Peyer's patch (tissue), 4 donors: ENCODE measurements around the gene PPM1L. TPM values are rescaled to one million over a fixed set of nuclear protein-coding genes. Genes with fewer than 3 reads are reported as not detected.
"Not testable (repeated sequence)": the region's sequence is repeated elsewhere in the genome, so short reads cannot be mapped to it uniquely, and the experiment has no call there.

Experiments
- DNase-seq, 3 donors: peaks; one replicate each; pipeline ENCODE4 v3.0.0-alpha.2; 2017 to 2019
- H3K27ac ChIP-seq, 4 donors: fragments of 200-600 bp; sonication (generic); one replicate each; pipeline ENCODE4 v1.5.1; 2016 to 2019
- H3K27me3 ChIP-seq, 2 donors: fragments of 200-600 bp; sonication (generic); one replicate each; pipeline ENCODE4 v1.5.1; 2019
- H3K36me3 ChIP-seq, 3 donors: fragments of 200-600 bp; sonication (generic); one replicate each; pipeline ENCODE4 v1.5.1; 2016 to 2019
- H3K4me1 ChIP-seq, 4 donors: fragments of 200-600 bp; sonication (generic); one replicate each; pipeline ENCODE4 v1.5.1; 2016 to 2019
- H3K4me3 ChIP-seq, 4 donors: fragments of 200-600 bp; sonication (generic); 1 replicate in 3 of 4; 2 replicates in 1 of 4; pipeline ENCODE4 v1.5.1; 2016 to 2019; ENCODE audit warnings: mild to moderate bottlenecking in 1 of 4
- H3K9me3 ChIP-seq, 4 donors: fragments of 200-600 bp; sonication (generic); one replicate each; pipeline ENCODE4 v1.5.1; 2016 to 2019; ENCODE audit warnings: mild to moderate bottlenecking in 1 of 4
- POLR2A ChIP-seq, 2 donors: fragments of 450-650 bp; IDR thresholded peaks; one replicate each; pipeline ENCODE4 v1.5.1; 2017; ENCODE audit warnings: antibody characterized with exemption in 2 of 2, mild to moderate bottlenecking in 2 of 2, moderate library complexity in 2 of 2
- total RNA-seq, 4 donors: library from RNA; depleted of rRNA; stranded (reverse); fragments of >200 nt; gene quantifications; one replicate each; pipeline ENCODE4 v1.1.0, GENCODE V29; 2016
- TF ChIP-seq, protein P1 (sequence below), 6 experiments: fragments of 450-650 bp in 4 of 6; fragments of 200-600 bp in 2 of 6; sonication (generic) in 1 of 6; IDR thresholded peaks; one replicate each; pipeline ENCODE4 v1.5.1; 2017 to 2019; ENCODE audit warnings: antibody characterized with exemption in 6 of 6, mild to moderate bottlenecking in 3 of 6, moderate library complexity in 1 of 6

PPM1L gene
- total RNA-seq, 4 donors from 2014 or later = 8.4 to 17.8 (median 12.7) TPM

DNA sequence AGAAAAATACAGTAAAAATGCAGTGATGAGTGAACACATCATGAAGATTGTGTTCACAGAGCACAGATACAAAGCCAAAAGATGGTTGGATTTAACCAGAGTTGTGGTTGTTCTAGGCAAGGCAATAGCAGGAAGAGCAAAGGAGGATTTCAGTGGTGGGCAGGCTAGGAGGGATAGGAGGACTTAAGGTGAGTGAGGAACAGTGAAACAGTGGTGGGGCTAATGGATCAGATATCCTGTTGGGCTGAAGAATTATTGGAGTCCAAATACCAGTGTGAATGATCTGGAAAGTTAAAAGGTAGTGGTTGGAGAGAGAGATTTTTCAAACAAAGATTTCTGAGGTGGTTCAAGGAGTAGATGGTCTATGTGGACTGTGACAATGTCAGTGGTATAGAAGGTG lies 240.8 kb downstream of the PPM1L start:
- Histone ChIP-seq H3K27ac (no peak overlapping the region), H3K36me3 (no peaks in the 10 kb centered on the region), H3K9me3 (no peaks in the 10 kb centered on the region), H3K4me1 (no peaks in the 10 kb centered on the region), H3K4me3 (no peak overlapping the region), H3K27me3 (no peaks in the 10 kb centered on the region)
- DNase-seq = no peak
- TF ChIP-seq, protein P1, sequence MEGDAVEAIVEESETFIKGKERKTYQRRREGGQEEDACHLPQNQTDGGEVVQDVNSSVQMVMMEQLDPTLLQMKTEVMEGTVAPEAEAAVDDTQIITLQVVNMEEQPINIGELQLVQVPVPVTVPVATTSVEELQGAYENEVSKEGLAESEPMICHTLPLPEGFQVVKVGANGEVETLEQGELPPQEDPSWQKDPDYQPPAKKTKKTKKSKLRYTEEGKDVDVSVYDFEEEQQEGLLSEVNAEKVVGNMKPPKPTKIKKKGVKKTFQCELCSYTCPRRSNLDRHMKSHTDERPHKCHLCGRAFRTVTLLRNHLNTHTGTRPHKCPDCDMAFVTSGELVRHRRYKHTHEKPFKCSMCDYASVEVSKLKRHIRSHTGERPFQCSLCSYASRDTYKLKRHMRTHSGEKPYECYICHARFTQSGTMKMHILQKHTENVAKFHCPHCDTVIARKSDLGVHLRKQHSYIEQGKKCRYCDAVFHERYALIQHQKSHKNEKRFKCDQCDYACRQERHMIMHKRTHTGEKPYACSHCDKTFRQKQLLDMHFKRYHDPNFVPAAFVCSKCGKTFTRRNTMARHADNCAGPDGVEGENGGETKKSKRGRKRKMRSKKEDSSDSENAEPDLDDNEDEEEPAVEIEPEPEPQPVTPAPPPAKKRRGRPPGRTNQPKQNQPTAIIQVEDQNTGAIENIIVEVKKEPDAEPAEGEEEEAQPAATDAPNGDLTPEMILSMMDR (IDR thresholded peaks at IDR 0.05) = no peak
- no peak for TF ChIP-seq POLR2A (IDR thresholded peaks at IDR 0.05)

DNA sequence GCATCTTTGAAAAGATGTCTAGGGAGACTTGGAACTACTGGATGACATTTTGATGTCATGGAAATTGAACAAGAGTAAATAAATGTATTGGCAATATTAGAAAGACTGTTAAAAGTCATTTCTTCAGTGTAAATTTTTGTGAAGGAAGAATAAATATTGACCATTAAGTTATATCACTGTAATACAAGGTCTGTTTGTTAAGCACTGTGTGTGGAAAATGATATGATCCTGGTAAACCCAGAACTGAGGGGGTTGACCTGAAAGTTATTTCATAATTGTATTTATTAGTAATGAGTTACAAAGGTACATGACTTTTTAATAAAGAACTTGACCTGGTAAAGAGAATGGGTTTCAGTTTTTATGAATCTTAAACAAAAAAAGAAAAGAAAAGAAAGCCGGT lies 242.6 kb downstream of the PPM1L start:
- Histone ChIP-seq H3K27ac (no peak overlapping the region), H3K4me1 (no peaks in the 10 kb centered on the region), H3K36me3 (no peaks in the 10 kb centered on the region), H3K27me3 (no peaks in the 10 kb centered on the region), H3K4me3 (no peak overlapping the region), H3K9me3 (no peaks in the 10 kb centered on the region)
- no peak for DNase-seq
- no peak for TF ChIP-seq POLR2A (IDR thresholded peaks at IDR 0.05)
- TF ChIP-seq, protein P1 (IDR thresholded peaks at IDR 0.05) = no peak

DNA sequence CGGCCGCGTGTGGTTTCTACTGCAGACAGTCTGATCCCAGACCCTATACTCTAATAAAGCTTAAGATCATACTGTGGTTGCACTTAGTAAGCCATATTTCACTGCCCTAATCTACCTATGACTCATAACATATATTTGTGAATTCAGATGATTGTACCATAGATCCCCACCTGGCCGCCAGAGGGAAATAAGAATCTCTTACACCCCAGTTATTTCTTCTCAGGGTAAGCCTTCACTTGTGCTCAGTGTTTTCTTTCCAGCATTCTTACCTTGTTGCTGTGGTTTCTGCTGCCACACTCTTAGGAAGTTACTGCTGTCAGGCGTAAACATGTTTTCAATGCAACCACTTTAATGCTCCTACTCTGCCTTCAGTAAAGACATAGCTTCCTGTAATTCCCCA lies 243.2 kb downstream of the PPM1L start:
- Histone ChIP-seq H3K4me1 (no peaks in the 10 kb centered on the region), H3K36me3 (no peaks in the 10 kb centered on the region), H3K9me3 (no peaks in the 10 kb centered on the region), H3K4me3 (no peak overlapping the region), H3K27ac (no peak overlapping the region), H3K27me3 (no peaks in the 10 kb centered on the region)
- TF ChIP-seq POLR2A (IDR thresholded peaks at IDR 0.05) = no peak
- TF ChIP-seq, protein P1 (IDR thresholded peaks at IDR 0.05) = no peak
- DNase-seq = no peak

DNA sequence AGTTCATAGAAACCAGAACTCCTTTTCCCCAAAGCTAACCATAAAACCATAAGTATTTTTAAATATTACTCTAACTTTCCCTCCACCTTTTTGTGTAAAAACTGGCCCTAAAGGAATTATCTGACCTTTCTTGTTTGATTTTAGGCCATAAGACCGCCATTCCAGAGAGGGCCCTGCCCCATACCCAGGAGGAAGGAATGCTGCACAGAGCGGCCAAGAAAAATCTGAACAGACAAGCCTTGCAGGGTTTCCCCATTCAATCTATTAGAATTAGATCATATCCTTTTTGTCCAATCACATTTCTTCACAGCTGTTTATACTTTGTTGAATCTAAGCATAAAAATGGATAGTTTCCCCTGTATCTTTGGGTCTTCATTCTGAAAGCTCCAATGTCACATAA lies 252.1 kb downstream of the PPM1L start:
- no peak overlapping the region for H3K4me3 ChIP-seq
- no peak for TF ChIP-seq POLR2A (IDR thresholded peaks at IDR 0.05)
- TF ChIP-seq, protein P1 (IDR thresholded peaks at IDR 0.05) = no peak
- H3K27ac ChIP-seq = no peak overlapping the region
- no peaks in the 10 kb centered on the region for H3K4me1 ChIP-seq
- DNase-seq = no peak
- no peaks in the 10 kb centered on the region for H3K27me3 ChIP-seq
- H3K9me3 ChIP-seq = no peaks in the 10 kb centered on the region
- H3K36me3 ChIP-seq = no peaks in the 10 kb centered on the region

DNA sequence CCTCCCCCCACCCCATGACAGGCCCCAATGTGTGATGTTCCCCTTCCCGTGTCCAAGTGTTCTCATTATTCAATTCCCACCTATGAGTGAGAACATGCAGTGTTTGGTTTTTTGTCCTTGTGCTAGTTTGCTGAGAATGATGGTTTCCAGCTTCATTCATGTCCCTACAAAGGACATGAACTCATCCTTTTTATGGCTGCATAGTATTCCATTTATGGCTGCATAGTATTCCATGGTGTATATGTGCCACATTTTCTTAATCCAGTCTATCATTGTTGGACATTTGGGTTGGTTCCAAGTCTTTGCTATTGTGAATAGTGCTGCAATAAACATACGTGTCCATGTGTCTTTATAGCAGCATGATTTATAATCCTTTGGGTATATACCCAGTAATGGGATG lies 254.1 kb downstream of the PPM1L start:
- not testable (repeated sequence) for H3K4me3 ChIP-seq, H3K4me1 ChIP-seq, DNase-seq, H3K27me3 ChIP-seq, H3K36me3 ChIP-seq, H3K9me3 ChIP-seq, H3K27ac ChIP-seq

DNA sequence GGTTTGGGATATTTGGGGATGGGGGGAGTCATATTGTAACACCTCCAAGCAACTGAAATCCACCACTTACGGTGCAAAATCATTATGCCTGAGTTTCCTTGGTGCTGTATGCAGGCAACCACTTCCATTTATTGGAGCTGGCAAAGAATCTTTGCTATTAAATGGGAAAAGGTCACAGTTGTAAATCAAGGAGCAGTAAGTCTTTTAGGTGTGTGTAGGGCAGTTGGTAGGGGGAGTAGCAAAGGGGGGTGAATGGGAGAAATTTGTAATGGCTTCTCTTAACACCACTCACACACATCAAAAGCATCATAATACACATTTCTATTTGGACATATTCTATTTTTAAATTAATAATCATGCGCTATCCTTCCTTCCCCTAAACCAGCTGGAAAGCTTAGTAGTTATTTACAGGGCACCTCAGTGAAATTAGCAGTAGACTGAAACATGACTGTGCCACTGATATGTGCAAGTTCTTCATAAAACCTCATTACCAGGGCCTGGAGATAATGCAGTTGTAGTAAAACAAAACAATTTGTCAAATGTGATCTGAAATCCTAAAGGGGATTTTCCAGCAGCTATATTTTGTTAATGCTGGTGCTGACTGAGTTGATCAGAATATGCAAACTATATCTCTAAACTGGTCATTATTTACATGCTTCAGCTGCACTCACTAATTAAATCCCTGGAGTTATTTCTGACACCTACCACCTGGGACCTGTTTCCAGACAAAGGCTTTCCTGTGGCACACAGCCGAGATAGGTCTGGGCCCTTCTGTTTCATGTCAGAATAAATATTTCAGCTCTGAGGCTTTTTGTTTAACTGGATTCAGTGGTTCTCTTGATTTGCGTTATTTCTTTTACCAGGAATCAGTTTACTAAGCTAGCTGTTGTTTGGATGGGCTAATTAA lies 259.1 kb downstream of the PPM1L start:
- TF ChIP-seq, protein P1 (IDR thresholded peaks at IDR 0.05) = no peak
- no peak for TF ChIP-seq POLR2A (IDR thresholded peaks at IDR 0.05)
- no peak for DNase-seq
- H3K4me3 ChIP-seq = no peak overlapping the region
- H3K9me3 ChIP-seq = no peaks in the 10 kb centered on the region
- no peak overlapping the region for H3K27ac ChIP-seq
- no peaks in the 10 kb centered on the region for H3K27me3 ChIP-seq
- no peaks in the 10 kb centered on the region for H3K4me1 ChIP-seq
- no peaks in the 10 kb centered on the region for H3K36me3 ChIP-seq
